Neural crest cell (in vitro differentiated cells): ENCODE measurements around the gene SLC35B1. TPM values are rescaled to one million over a fixed set of nuclear protein-coding genes. Genes with fewer than 3 reads are reported as not detected.

Experiments used
- DNase-seq: peaks from one replicate; pipeline ENCODE4 v3.0.0; 2021; ENCODE audit warnings: low read depth, mixed read lengths, low spot score
- H3K27ac Mint-ChIP-seq: one replicate; pipeline ENCODE4 v1.8.0; 2021; ENCODE audit warnings: mild to moderate bottlenecking, mixed read lengths; ENCODE audit not compliant: unreplicated experiment
- H3K27me3 Mint-ChIP-seq: 2 replicates; pipeline ENCODE4 v1.8.0; 2021; ENCODE audit warnings: low read depth, mild to moderate bottlenecking, mixed read lengths
- H3K36me3 Mint-ChIP-seq: 2 replicates; pipeline ENCODE4 v1.8.0; 2021; ENCODE audit warnings: low read depth, mild to moderate bottlenecking, mixed read lengths
- H3K4me1 Mint-ChIP-seq: 2 replicates; pipeline ENCODE4 v1.8.0; 2021; ENCODE audit warnings: mixed read lengths
- H3K4me3 Mint-ChIP-seq: one replicate; pipeline ENCODE4 v1.8.0; 2021; ENCODE audit warnings: mild to moderate bottlenecking, mixed read lengths
- H3K9me3 Mint-ChIP-seq: 2 replicates; pipeline ENCODE4 v1.8.0; 2021; ENCODE audit warnings: mixed read lengths
- CTCF ChIP-seq: fragments of 200-600 bp; sonication (generic); conservative IDR thresholded peaks from 2 replicates; pipeline ENCODE4 v1.5.0; 2021; ENCODE audit warnings: antibody characterized with exemption, mild to moderate bottlenecking
- total RNA-seq: library from RNA; stranded (reverse); gene quantifications from 2 replicates; pipeline ENCODE4 v1.2.1, GENCODE V29; 2021

Gene SLC35B1
- total RNA-seq, 1 donor from 2014 or later, result 89.6 TPM

- H3K4me3 Mint-ChIP-seq, result no peak overlapping the region
- no peaks in the 10 kb centered on the region for H3K27me3 Mint-ChIP-seq
- no peak overlapping the region for H3K27ac Mint-ChIP-seq
- no peaks in the 10 kb centered on the region for H3K9me3 Mint-ChIP-seq
- no peaks in the 10 kb centered on the region for H3K4me1 Mint-ChIP-seq
- no peak for TF ChIP-seq CTCF
- DNase-seq, result no peak
- H3K36me3 Mint-ChIP-seq, result peaks cover 3% of the 10 kb centered on the region
Measured at GRCh38 chr17:49715216-49715615, 7.5 kb upstream of the SLC35B1 start.

- Mint-ChIP-seq H3K9me3 (no peaks in the 10 kb centered on the region), H3K27me3 (no peaks in the 10 kb centered on the region), H3K4me3 (peak overlapping the region; percentile 88), H3K36me3 (peaks cover 4% of the 10 kb centered on the region), H3K4me1 (peaks cover 26% of the 10 kb centered on the region), H3K27ac (no peak overlapping the region)
- TF ChIP-seq CTCF, result peak; percentile 29
- no peak for DNase-seq
Measured at GRCh38 chr17:49708515-49709183, 885 bp upstream of the SLC35B1 start.

GRCh38 chr17:49707246-49707607 lies 537 bp downstream of the SLC35B1 start:
- DNase-seq, result no peak

GRCh38 chr17:49705254-49705653 lies 2.5 kb downstream of the SLC35B1 start:
- DNase-seq, result no peak
- H3K4me1 Mint-ChIP-seq, result peaks cover 26% of the 10 kb centered on the region
- peak overlapping the region; percentile 88 for H3K4me3 Mint-ChIP-seq
- H3K27me3 Mint-ChIP-seq, result no peaks in the 10 kb centered on the region
- TF ChIP-seq CTCF, result no peak
- no peak overlapping the region for H3K27ac Mint-ChIP-seq
- no peaks in the 10 kb centered on the region for H3K9me3 Mint-ChIP-seq
- H3K36me3 Mint-ChIP-seq, result peaks cover 4% of the 10 kb centered on the region

More at GRCh38 chr17:49707246-49707607, 537 bp downstream of the SLC35B1 start:
- Mint-ChIP-seq H3K4me1 (peaks cover 26% of the 10 kb centered on the region), H3K27ac (peak overlapping the region; percentile 99), H3K9me3 (no peaks in the 10 kb centered on the region), H3K27me3 (no peaks in the 10 kb centered on the region), H3K4me3 (peak overlapping the region; percentile 88), H3K36me3 (peaks cover 4% of the 10 kb centered on the region)
- TF ChIP-seq CTCF, result no peak

- H3K4me1 Mint-ChIP-seq, result peaks cover 26% of the 10 kb centered on the region
- no peaks in the 10 kb centered on the region for H3K27me3 Mint-ChIP-seq
- peak overlapping the region; percentile 66 for H3K4me3 Mint-ChIP-seq
- DNase-seq, result peak; percentile 12
- H3K27ac Mint-ChIP-seq, result no peak overlapping the region
- TF ChIP-seq CTCF, result peak; percentile 56
- H3K9me3 Mint-ChIP-seq, result no peaks in the 10 kb centered on the region
- peaks cover 4% of the 10 kb centered on the region for H3K36me3 Mint-ChIP-seq
Measured at GRCh38 chr17:49703557-49704277, 4.0 kb downstream of the SLC35B1 start.
